Peyer's patch (tissue), 4 donors: ENCODE results near the gene VTCN1.

ENCODE experiments used
- POLR2A ChIP-seq, 2 donors: fragments of 450-650 bp; IDR thresholded peaks; one replicate each; pipeline ENCODE4 v1.5.1; 2017; ENCODE audit warnings: antibody characterized with exemption in 2 of 2, mild to moderate bottlenecking in 2 of 2, moderate library complexity in 2 of 2
- TF ChIP-seq, protein P1 (sequence below), 6 experiments: fragments of 450-650 bp in 4 of 6; fragments of 200-600 bp in 2 of 6; sonication (generic) in 1 of 6; IDR thresholded peaks; one replicate each; pipeline ENCODE4 v1.5.1; 2017 to 2019; ENCODE audit warnings: antibody characterized with exemption in 6 of 6, mild to moderate bottlenecking in 3 of 6, moderate library complexity in 1 of 6

DNA sequence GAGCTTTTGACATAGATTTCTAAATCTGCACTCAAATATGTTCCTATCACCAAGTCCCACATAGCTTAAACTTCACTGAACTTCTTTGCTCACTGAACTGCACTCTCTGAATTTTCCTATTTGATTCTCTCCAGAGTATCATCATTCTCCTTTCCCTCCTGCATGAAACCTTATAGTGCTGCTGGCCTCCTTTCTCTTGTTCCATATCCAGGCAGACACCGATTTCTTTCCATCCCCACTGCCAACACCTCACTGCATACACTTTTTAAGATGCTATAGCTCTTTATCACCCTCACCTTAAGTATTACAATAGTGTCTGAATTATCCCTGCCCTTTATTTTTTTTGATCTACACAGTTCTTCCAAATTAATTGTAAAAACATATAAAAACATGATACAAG is 86.1 kb downstream of the VTCN1 start:
- TF ChIP-seq, protein P1, sequence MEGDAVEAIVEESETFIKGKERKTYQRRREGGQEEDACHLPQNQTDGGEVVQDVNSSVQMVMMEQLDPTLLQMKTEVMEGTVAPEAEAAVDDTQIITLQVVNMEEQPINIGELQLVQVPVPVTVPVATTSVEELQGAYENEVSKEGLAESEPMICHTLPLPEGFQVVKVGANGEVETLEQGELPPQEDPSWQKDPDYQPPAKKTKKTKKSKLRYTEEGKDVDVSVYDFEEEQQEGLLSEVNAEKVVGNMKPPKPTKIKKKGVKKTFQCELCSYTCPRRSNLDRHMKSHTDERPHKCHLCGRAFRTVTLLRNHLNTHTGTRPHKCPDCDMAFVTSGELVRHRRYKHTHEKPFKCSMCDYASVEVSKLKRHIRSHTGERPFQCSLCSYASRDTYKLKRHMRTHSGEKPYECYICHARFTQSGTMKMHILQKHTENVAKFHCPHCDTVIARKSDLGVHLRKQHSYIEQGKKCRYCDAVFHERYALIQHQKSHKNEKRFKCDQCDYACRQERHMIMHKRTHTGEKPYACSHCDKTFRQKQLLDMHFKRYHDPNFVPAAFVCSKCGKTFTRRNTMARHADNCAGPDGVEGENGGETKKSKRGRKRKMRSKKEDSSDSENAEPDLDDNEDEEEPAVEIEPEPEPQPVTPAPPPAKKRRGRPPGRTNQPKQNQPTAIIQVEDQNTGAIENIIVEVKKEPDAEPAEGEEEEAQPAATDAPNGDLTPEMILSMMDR (IDR thresholded peaks at IDR 0.05), result no peak
- TF ChIP-seq POLR2A (IDR thresholded peaks at IDR 0.05), result no peak
